Hepatocyte (in vitro differentiated cells): ENCODE data around the gene GPR45.
A peak's percentile ranks its signal among the peaks of the same experiment; 100 is the strongest.

Source experiments
- CTCF ChIP-seq: fragments of 200-600 bp; sonication (generic); IDR thresholded peaks from 2 replicates; pipeline ENCODE4 v1.5.1; 2016; ENCODE audit warnings: antibody characterized with exemption, mild to moderate bottlenecking; ENCODE audit not compliant: poor library complexity
- EZH2 ChIP-seq: fragments of 200-600 bp; sonication (generic); IDR thresholded peaks from 2 replicates; pipeline ENCODE4 v1.6.1; 2016; ENCODE audit warnings: antibody characterized with exemption, mild to moderate bottlenecking, borderline replicate concordance

- TF ChIP-seq CTCF (peak; percentile 83), EZH2 (no peak)
These were observed 6.0 kb upstream of the GPR45 start for GRCh38 chr2:105235388-105236059.
